PFSK-1 (cell line): ENCODE results near the gene WDR48.

Source experiments
- FOXP2 ChIP-seq: optimal IDR thresholded peaks from 2 replicates; pipeline ENCODE3; 2011; ENCODE audit warnings: borderline replicate concordance, control low read depth, inconsistent platforms; ENCODE audit not compliant: insufficient read depth; ENCODE audit errors: extremely low read length, extremely low read depth
- POLR2AphosphoS5 ChIP-seq: IDR thresholded peaks from 2 replicates; pipeline ENCODE4 v1.6.1; 2012; ENCODE audit warnings: low read depth, mild to moderate bottlenecking, control low read depth, low read length, moderate library complexity
- SIN3A ChIP-seq: IDR thresholded peaks from 2 replicates; pipeline ENCODE4 v1.6.1; 2012; ENCODE audit warnings: mild to moderate bottlenecking, low read length, moderate library complexity, borderline replicate concordance; ENCODE audit not compliant: insufficient read depth
- TAF1 ChIP-seq: IDR thresholded peaks from 2 replicates; pipeline ENCODE4 v1.6.1; 2012; ENCODE audit warnings: low read length, control low read depth, borderline replicate concordance; ENCODE audit not compliant: insufficient read depth
- TF ChIP-seq, protein P1 (sequence below), 2 experiments: IDR thresholded peaks; 2 replicates each; pipeline versions ENCODE4 v1.6.1 to v1.8.0; 2011 to 2012; ENCODE audit warnings: low read depth in 2 of 2, low read length in 2 of 2, control low read depth in 1 of 2, inconsistent platforms in 1 of 2, mild to moderate bottlenecking in 1 of 2, moderate library complexity in 1 of 2; ENCODE audit not compliant: insufficient read depth in 1 of 2

GRCh38 chr3:39079530-39079929 is 27.7 kb downstream of the WDR48 start:
- TF ChIP-seq, protein P1, sequence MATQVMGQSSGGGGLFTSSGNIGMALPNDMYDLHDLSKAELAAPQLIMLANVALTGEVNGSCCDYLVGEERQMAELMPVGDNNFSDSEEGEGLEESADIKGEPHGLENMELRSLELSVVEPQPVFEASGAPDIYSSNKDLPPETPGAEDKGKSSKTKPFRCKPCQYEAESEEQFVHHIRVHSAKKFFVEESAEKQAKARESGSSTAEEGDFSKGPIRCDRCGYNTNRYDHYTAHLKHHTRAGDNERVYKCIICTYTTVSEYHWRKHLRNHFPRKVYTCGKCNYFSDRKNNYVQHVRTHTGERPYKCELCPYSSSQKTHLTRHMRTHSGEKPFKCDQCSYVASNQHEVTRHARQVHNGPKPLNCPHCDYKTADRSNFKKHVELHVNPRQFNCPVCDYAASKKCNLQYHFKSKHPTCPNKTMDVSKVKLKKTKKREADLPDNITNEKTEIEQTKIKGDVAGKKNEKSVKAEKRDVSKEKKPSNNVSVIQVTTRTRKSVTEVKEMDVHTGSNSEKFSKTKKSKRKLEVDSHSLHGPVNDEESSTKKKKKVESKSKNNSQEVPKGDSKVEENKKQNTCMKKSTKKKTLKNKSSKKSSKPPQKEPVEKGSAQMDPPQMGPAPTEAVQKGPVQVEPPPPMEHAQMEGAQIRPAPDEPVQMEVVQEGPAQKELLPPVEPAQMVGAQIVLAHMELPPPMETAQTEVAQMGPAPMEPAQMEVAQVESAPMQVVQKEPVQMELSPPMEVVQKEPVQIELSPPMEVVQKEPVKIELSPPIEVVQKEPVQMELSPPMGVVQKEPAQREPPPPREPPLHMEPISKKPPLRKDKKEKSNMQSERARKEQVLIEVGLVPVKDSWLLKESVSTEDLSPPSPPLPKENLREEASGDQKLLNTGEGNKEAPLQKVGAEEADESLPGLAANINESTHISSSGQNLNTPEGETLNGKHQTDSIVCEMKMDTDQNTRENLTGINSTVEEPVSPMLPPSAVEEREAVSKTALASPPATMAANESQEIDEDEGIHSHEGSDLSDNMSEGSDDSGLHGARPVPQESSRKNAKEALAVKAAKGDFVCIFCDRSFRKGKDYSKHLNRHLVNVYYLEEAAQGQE (IDR thresholded peaks at IDR 0.05; ENCODE audit: insufficient read depth in 1 of 2, low read depth in 2 of 2, low read length in 2 of 2) = no peak
- TF ChIP-seq TAF1 (no peak), POLR2AphosphoS5 (no peak), SIN3A (no peak), FOXP2 (no peak)
